ENCODE results near the gene PCDHGC4. TPM values are rescaled to one million over a fixed set of nuclear protein-coding genes. Genes with fewer than 3 reads are reported as not detected.

The PCDHGC4 gene
- total and polyA plus RNA-seq, 2 of the 13 experiments (the other 11 are each of a cell fraction or from before 2014, with no cell fraction given), result 0.07 TPM; not detected in 1

- TF ChIP-seq LRRFIP1 (CRISPR knock-in tag; conservative IDR thresholded peaks at IDR 0.05) (no peak), SAFB2 (CRISPR knock-in tag; IDR thresholded peaks at IDR 0.05; ENCODE audit: borderline replicate concordance, low read depth) (no peak), NR2F1 (CRISPR knock-in tag; IDR thresholded peaks at IDR 0.05) (peak; percentile 41 to 46; a peak in 2 of 4 replicates), ZNF639 (CRISPR knock-in tag; conservative IDR thresholded peaks at IDR 0.05) (no peak), ZSCAN30 (CRISPR knock-in tag; IDR thresholded peaks at IDR 0.05) (no peak), ATF6 (CRISPR knock-in tag; conservative IDR thresholded peaks at IDR 0.05) (no peak), ZNF362 (CRISPR knock-in tag; IDR thresholded peaks at IDR 0.05; ENCODE audit: borderline replicate concordance) (no peak), ARID4A (CRISPR knock-in tag; IDR thresholded peaks at IDR 0.05; ENCODE audit: borderline replicate concordance) (peak; percentile 50; the same call in 1 of the 2 replicates), DRAP1 (CRISPR knock-in tag; IDR thresholded peaks at IDR 0.05) (peak; percentile 50; the same call in 1 of the 2 replicates), ZNF615 (CRISPR knock-in tag; IDR thresholded peaks at IDR 0.05; ENCODE audit: borderline replicate concordance) (no peak), RXRB (CRISPR knock-in tag; IDR thresholded peaks at IDR 0.05; ENCODE audit: borderline replicate concordance) (peak; percentile 93), MTA3 (CRISPR knock-in tag; IDR thresholded peaks at IDR 0.05) (no peak), TAF1 (CRISPR knock-in tag; IDR thresholded peaks at IDR 0.05) (no peak), EEA1 (CRISPR knock-in tag; IDR thresholded peaks at IDR 0.05; ENCODE audit: borderline replicate concordance) (no peak), ZNF24 (IDR thresholded peaks at IDR 0.05) (0 out of 2 replicates have a peak, but pooled peaks have one; percentile 45)
These were observed 40.1 kb downstream of the PCDHGC4 start (continued) for GRCh38 chr5:141524604-141525597.

Data from HepG2 (cell line).